Neural cell (in vitro differentiated cells): Measurements from ENCODE around the gene ABCC3. TPM values are rescaled to one million over a fixed set of nuclear protein-coding genes. Genes with fewer than 3 reads are reported as not detected.

Experiments
- H2AFZ ChIP-seq: fragments of 200-600, 300-800 bp; sonication (generic), shearing (Covaris generic); 2 replicates; pipeline ENCODE4 v1.6.0; 2014; ENCODE audit warnings: low read depth, mild to moderate bottlenecking, antibody characterized with exemption, low read length, moderate library complexity
- H3F3A ChIP-seq: fragments of 200-600 bp; shearing (Covaris generic); 2 replicates; pipeline ENCODE4 v1.6.1; 2016; ENCODE audit warnings: mild to moderate bottlenecking, moderate library complexity, mixed read lengths, antibody characterized with exemption, low read length; ENCODE audit not compliant: insufficient read depth, poor library complexity, severe bottlenecking
- H3K27ac ChIP-seq: fragments of 200-600, 300-800 bp; sonication (generic), shearing (Covaris generic); 2 replicates; pipeline ENCODE4 v1.5.1; 2014; ENCODE audit warnings: mild to moderate bottlenecking, low read length, moderate library complexity
- H3K27me3 ChIP-seq: fragments of 300-800, 200-600 bp; sonication (generic), shearing (Covaris generic); 2 replicates; pipeline ENCODE4 v1.6.0; 2014; ENCODE audit warnings: mild to moderate bottlenecking, low read depth, low read length, moderate library complexity; ENCODE audit not compliant: insufficient read depth
- H3K36me3 ChIP-seq: fragments of 300-800, 200-600 bp; sonication (generic), shearing (Covaris generic); 2 replicates; pipeline ENCODE4 v1.5.1; 2014; ENCODE audit warnings: mild to moderate bottlenecking, antibody characterized with exemption, low read length, moderate library complexity; ENCODE audit not compliant: insufficient read depth
- H3K4me2 ChIP-seq: fragments of 300-800, 200-600 bp; sonication (generic), shearing (Covaris generic); 2 replicates; pipeline ENCODE4 v1.6.0; 2014; ENCODE audit warnings: mild to moderate bottlenecking, low read length
- H3K4me3 ChIP-seq: fragments of 300-800, 200-600 bp; sonication (generic), shearing (Covaris generic); 2 replicates; pipeline ENCODE4 v1.5.1; 2014; ENCODE audit warnings: mild to moderate bottlenecking, low read length, moderate library complexity
- H3K79me2 ChIP-seq: fragments of 200-600 bp; shearing (Covaris generic); replicated peaks from 2 replicates; pipeline ENCODE4 v1.6.0; 2014; ENCODE audit warnings: mild to moderate bottlenecking, low read length, moderate library complexity; ENCODE audit not compliant: insufficient read depth
- H3K9ac ChIP-seq: fragments of 300-800, 200-600 bp; sonication (generic), shearing (Covaris generic); 2 replicates; pipeline ENCODE4 v1.6.1; 2016; ENCODE audit warnings: mild to moderate bottlenecking, low read length, mixed read lengths
- H3K9me2 ChIP-seq: fragments of 200-600 bp; shearing (Covaris generic); 2 replicates; pipeline ENCODE4 v1.6.1; 2016; ENCODE audit warnings: mild to moderate bottlenecking, low read length, mixed read lengths; ENCODE audit not compliant: insufficient read depth
- H3K9me3 ChIP-seq: fragments of 200-600, 300-800 bp; sonication (generic), shearing (Covaris generic); 2 replicates; pipeline ENCODE4 v1.6.1; 2016; ENCODE audit warnings: mild to moderate bottlenecking, mixed run types, low read length, moderate library complexity, mixed read lengths
- H4K20me1 ChIP-seq: fragments of 200-600 bp; shearing (Covaris generic); 2 replicates; pipeline ENCODE4 v1.6.1; 2016; ENCODE audit warnings: mild to moderate bottlenecking, mixed run types; ENCODE audit not compliant: insufficient read depth
- EP300 ChIP-seq: fragments of 450-650 bp; conservative IDR thresholded peaks from 2 replicates; pipeline ENCODE4 v1.6.1; 2014; ENCODE audit warnings: antibody characterized with exemption, mild to moderate bottlenecking, moderate library complexity; ENCODE audit not compliant: poor library complexity, severe bottlenecking
- EZH2 ChIP-seq: fragments of 200-600, 300-800 bp; shearing (Covaris generic), sonication (generic); IDR thresholded peaks from 2 replicates; pipeline ENCODE4 v1.6.1; 2014; ENCODE audit warnings: antibody characterized with exemption, low read length, borderline replicate concordance, mild to moderate bottlenecking; ENCODE audit not compliant: insufficient read depth, poor library complexity, severe bottlenecking
- MXI1 ChIP-seq: fragments of 450-650 bp; conservative IDR thresholded peaks from 2 replicates; pipeline ENCODE4 v1.6.1; 2014; ENCODE audit warnings: antibody characterized with exemption, mild to moderate bottlenecking; ENCODE audit not compliant: poor library complexity, severe bottlenecking
- POLR2AphosphoS5 ChIP-seq: IDR thresholded peaks from 2 replicates; pipeline ENCODE4 v1.6.1; 2012
- RAD21 ChIP-seq: fragments of 450-650 bp; conservative IDR thresholded peaks from 2 replicates; pipeline ENCODE4 v1.6.1; 2014; ENCODE audit warnings: antibody characterized with exemption, mild to moderate bottlenecking, moderate library complexity
- SMC3 ChIP-seq: fragments of 450-650 bp; conservative IDR thresholded peaks from 2 replicates; pipeline ENCODE4 v1.6.1; 2014; ENCODE audit warnings: antibody characterized with exemption, mild to moderate bottlenecking, moderate library complexity; ENCODE audit not compliant: poor library complexity
- TAF1 ChIP-seq: IDR thresholded peaks from 2 replicates; pipeline ENCODE4 v1.6.1; 2012; ENCODE audit warnings: low read depth
- polyA plus RNA-seq: library from polyadenylated mRNA; depleted of rRNA; stranded (reverse); fragments of >200 nt; gene quantifications from 2 replicates; pipeline ENCODE4 v1.2.3, GENCODE V29; 2014
- TF ChIP-seq, protein P1 (sequence below): fragments of 450-650 bp; IDR thresholded peaks from 2 replicates; pipeline ENCODE4 v1.5.1; 2014; ENCODE audit warnings: antibody characterized with exemption, mild to moderate bottlenecking, moderate library complexity; ENCODE audit not compliant: poor library complexity, severe bottlenecking
- TF ChIP-seq, protein P2 (sequence below): IDR thresholded peaks from 2 replicates; pipeline ENCODE4 v1.6.1; 2012; ENCODE audit warnings: borderline replicate concordance

Gene ABCC3
- polyA plus RNA-seq, 1 donor from 2014 or later, result not detected

DNA sequence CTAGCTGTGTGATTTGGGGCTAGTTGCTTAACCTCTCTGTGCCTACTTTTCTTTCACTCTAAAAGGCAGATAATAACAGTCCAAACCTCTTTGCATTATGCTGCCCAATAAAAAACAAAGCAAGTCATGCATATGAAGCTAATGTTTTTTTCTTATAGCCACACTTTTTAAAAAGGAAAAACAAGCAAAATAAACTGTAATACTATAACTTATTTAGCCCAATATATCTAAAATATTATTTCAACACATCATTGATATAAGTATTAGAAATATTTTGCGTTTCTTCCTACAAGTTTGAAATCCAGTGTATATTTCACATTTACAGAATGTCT, 50.6 kb downstream of the ABCC3 start:
- Histone ChIP-seq H3K4me2 (no peak overlapping the region), H3F3A (no peaks in the 10 kb centered on the region), H3K9me3 (no peaks in the 10 kb centered on the region), H3K4me3 (no peak overlapping the region), H3K9ac (no peak overlapping the region), H3K79me2 (no peaks in the 10 kb centered on the region), H4K20me1 (no peaks in the 10 kb centered on the region), H2AFZ (no peak overlapping the region), H3K36me3 (no peaks in the 10 kb centered on the region), H3K9me2 (no peaks in the 10 kb centered on the region), H3K27ac (no peak overlapping the region), H3K27me3 (no peaks in the 10 kb centered on the region)
- TF ChIP-seq EZH2 (no peak), EP300 (no peak)
- TF ChIP-seq, protein P1, sequence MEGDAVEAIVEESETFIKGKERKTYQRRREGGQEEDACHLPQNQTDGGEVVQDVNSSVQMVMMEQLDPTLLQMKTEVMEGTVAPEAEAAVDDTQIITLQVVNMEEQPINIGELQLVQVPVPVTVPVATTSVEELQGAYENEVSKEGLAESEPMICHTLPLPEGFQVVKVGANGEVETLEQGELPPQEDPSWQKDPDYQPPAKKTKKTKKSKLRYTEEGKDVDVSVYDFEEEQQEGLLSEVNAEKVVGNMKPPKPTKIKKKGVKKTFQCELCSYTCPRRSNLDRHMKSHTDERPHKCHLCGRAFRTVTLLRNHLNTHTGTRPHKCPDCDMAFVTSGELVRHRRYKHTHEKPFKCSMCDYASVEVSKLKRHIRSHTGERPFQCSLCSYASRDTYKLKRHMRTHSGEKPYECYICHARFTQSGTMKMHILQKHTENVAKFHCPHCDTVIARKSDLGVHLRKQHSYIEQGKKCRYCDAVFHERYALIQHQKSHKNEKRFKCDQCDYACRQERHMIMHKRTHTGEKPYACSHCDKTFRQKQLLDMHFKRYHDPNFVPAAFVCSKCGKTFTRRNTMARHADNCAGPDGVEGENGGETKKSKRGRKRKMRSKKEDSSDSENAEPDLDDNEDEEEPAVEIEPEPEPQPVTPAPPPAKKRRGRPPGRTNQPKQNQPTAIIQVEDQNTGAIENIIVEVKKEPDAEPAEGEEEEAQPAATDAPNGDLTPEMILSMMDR, result no peak

DNA sequence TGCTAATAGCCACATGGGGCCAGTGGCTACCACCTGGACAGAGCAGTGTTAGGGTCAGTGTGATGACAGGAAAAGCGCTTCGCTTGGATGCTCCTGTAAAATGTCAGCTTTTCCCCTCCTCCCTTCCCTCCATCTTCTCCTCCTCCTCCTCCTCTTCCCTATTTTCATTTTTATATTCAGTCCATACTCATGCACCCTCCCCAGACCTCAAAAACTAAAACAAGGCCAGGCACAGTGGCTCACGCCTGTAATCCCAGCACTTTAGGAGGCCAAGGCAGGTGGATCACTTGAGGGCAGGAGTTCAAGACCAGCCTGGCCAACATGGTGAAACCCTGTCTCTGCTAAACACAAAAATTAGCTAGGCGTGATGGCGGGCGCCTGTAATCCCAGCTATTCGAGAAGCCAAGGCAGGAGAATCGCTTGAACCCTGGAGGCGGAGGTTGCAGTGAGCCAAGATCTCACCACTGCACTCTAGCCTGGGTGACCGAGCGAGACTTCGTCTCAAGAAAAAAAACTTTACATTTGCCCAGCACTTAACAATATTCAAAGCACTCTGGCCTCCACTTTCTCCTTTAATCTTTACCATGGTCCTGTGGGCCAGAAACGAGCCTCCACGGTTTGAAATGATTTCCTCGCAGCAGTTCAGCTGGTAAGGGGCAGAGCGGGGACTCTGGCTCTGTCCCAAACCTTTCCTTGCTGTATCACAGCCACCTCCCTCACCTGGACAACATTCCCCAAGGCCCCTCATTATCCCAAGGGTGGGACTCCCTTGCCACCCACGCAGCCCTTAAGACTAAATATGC, 51.2 kb downstream of the ABCC3 start:
- H3K27ac ChIP-seq, result no peak overlapping the region
- no peaks in the 10 kb centered on the region for H3K9me3 ChIP-seq
- no peak overlapping the region for H3K4me3 ChIP-seq
- no peak overlapping the region for H3K4me2 ChIP-seq
- TF ChIP-seq, protein P1, result no peak
- no peak for TF ChIP-seq TAF1
- TF ChIP-seq MXI1, result no peak
- TF ChIP-seq, protein P2, sequence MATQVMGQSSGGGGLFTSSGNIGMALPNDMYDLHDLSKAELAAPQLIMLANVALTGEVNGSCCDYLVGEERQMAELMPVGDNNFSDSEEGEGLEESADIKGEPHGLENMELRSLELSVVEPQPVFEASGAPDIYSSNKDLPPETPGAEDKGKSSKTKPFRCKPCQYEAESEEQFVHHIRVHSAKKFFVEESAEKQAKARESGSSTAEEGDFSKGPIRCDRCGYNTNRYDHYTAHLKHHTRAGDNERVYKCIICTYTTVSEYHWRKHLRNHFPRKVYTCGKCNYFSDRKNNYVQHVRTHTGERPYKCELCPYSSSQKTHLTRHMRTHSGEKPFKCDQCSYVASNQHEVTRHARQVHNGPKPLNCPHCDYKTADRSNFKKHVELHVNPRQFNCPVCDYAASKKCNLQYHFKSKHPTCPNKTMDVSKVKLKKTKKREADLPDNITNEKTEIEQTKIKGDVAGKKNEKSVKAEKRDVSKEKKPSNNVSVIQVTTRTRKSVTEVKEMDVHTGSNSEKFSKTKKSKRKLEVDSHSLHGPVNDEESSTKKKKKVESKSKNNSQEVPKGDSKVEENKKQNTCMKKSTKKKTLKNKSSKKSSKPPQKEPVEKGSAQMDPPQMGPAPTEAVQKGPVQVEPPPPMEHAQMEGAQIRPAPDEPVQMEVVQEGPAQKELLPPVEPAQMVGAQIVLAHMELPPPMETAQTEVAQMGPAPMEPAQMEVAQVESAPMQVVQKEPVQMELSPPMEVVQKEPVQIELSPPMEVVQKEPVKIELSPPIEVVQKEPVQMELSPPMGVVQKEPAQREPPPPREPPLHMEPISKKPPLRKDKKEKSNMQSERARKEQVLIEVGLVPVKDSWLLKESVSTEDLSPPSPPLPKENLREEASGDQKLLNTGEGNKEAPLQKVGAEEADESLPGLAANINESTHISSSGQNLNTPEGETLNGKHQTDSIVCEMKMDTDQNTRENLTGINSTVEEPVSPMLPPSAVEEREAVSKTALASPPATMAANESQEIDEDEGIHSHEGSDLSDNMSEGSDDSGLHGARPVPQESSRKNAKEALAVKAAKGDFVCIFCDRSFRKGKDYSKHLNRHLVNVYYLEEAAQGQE, result no peak
- TF ChIP-seq EP300, result no peak
- TF ChIP-seq POLR2AphosphoS5, result no peak
- no peak for TF ChIP-seq RAD21
- no peak for TF ChIP-seq EZH2
- TF ChIP-seq SMC3, result no peak
- no peaks in the 10 kb centered on the region for H3K9me2 ChIP-seq
- H3F3A ChIP-seq, result no peaks in the 10 kb centered on the region
- H3K27me3 ChIP-seq, result no peaks in the 10 kb centered on the region
- no peak overlapping the region for H2AFZ ChIP-seq
- H3K9ac ChIP-seq, result no peak overlapping the region
- no peaks in the 10 kb centered on the region for H4K20me1 ChIP-seq
- H3K79me2 ChIP-seq, result no peaks in the 10 kb centered on the region
- no peaks in the 10 kb centered on the region for H3K36me3 ChIP-seq
